Stimulated activated CD8-positive, alpha-beta memory T cell treated with anti-CD3 and anti-CD28 coated beads, Interleukin-12 subunit alpha, Interleukin-12 subunit beta, amount 100 ng/mL, for 4 hours (primary cell): Measurements from ENCODE around the gene TMEM59.
"Not testable (repeated sequence)": the region's sequence is repeated elsewhere in the genome, so short reads cannot be mapped to it uniquely, and the experiment has no call there.

Experiments
- DNase-seq: peaks from one replicate; pipeline ENCODE4 v3.0.0-alpha.2; 2020; ENCODE audit warnings: low read depth

The TMEM59 gene

GRCh38 chr1:54052934-54053744, at the start of gene TMEM59, which contains the start of gene TCEANC2:
TMEM59 (minus strand) TSS chr1:54053204; CDS start chr1:54053188, 16 bp downstream.
TCEANC2 (plus strand) TSS chr1:54053608; CDS start chr1:54054423, 815 bp downstream.
- peak; percentile 94 for DNase-seq

GRCh38 chr1:54100500-54100899, 47.5 kb upstream of the TMEM59 start:
- no peak for DNase-seq

GRCh38 chr1:54099061-54099610, 46.1 kb upstream of the TMEM59 start:
- no peak for DNase-seq

- DNase-seq, result no peak
These were observed 43.9 kb upstream of the TMEM59 start for GRCh38 chr1:54096877-54097240.

- DNase-seq, result no peak
These were observed 43.3 kb upstream of the TMEM59 start for GRCh38 chr1:54096227-54096876.

GRCh38 chr1:54095546-54096226, 42.7 kb upstream of the TMEM59 start:
- DNase-seq, result no peak

- not testable (repeated sequence) for DNase-seq
These were observed 41.7 kb upstream of the TMEM59 start for GRCh38 chr1:54094730-54095105.

GRCh38 chr1:54094001-54094729, 41.2 kb upstream of the TMEM59 start:
- DNase-seq, result no peak

GRCh38 chr1:54091666-54092065, 38.7 kb upstream of the TMEM59 start:
- DNase-seq, result no peak

GRCh38 chr1:54088385-54088784, 35.4 kb upstream of the TMEM59 start:
- DNase-seq, result no peak

- no peak for DNase-seq
These were observed 33.8 kb upstream of the TMEM59 start for GRCh38 chr1:54086754-54087153.

- DNase-seq, result no peak
These were observed 31.8 kb upstream of the TMEM59 start for GRCh38 chr1:54084794-54085193.

- DNase-seq, result no peak
These were observed 28.6 kb upstream of the TMEM59 start for GRCh38 chr1:54081306-54082270.

- no peak for DNase-seq
These were observed 27.6 kb upstream of the TMEM59 start for GRCh38 chr1:54080598-54081049.

- DNase-seq, result no peak
These were observed 24.4 kb upstream of the TMEM59 start for GRCh38 chr1:54077359-54077758.

- no peak for DNase-seq
These were observed 17.3 kb upstream of the TMEM59 start for GRCh38 chr1:54070171-54070837.

- no peak for DNase-seq
These were observed 16.8 kb upstream of the TMEM59 start for GRCh38 chr1:54069791-54070170.

- DNase-seq, result no peak
These were observed 11.3 kb upstream of the TMEM59 start for GRCh38 chr1:54064299-54064698.

- DNase-seq, result no peak
These were observed 1.4 kb upstream of the TMEM59 start for GRCh38 chr1:54054438-54054749.

GRCh38 chr1:54053745-54054437, 887 bp upstream of the TMEM59 start:
- no peak for DNase-seq
